Calu3 (cell line): ENCODE results near the gene RNF224. TPM values are rescaled to one million over a fixed set of nuclear protein-coding genes. Genes with fewer than 3 reads are reported as not detected.

ENCODE experiments used
- BruUV-seq: library from RNA; stranded (reverse); fragments of 400-500 nt; replicated peaks from 2 replicates; lab custom pipeline; 2021; lab: Mats Ljungman, UMichigan
- CTCF ChIA-PET: fragments of 300-600 bp; sonication (Branson Sonifier 250); formaldehyde crosslinking; loops from one replicate; lab custom pipeline; 2022; ENCODE audit warnings: antibody characterized with exemption; lab: Charles Lee
- DNase-seq: peaks from one replicate; pipeline ENCODE4 v3.0.0; 2022
- H3K27ac Mint-ChIP-seq: one replicate; pipeline ENCODE4 v1.8.0; 2022; ENCODE audit warnings: mixed read lengths; ENCODE audit not compliant: unreplicated experiment
- H3K27me3 Mint-ChIP-seq: one replicate; pipeline ENCODE4 v1.8.0; 2022; ENCODE audit warnings: mixed read lengths; ENCODE audit not compliant: unreplicated experiment
- H3K36me3 Mint-ChIP-seq: one replicate; pipeline ENCODE4 v1.8.0; 2022; ENCODE audit warnings: mild to moderate bottlenecking, moderate library complexity, mixed read lengths; ENCODE audit not compliant: insufficient read depth, unreplicated experiment
- H3K4me1 Mint-ChIP-seq: one replicate; pipeline ENCODE4 v1.8.0; 2022; ENCODE audit warnings: mild to moderate bottlenecking, low read depth, mixed read lengths; ENCODE audit not compliant: unreplicated experiment
- H3K4me3 Mint-ChIP-seq: one replicate; pipeline ENCODE4 v1.8.0; 2022; ENCODE audit warnings: mild to moderate bottlenecking, low read depth, moderate library complexity, mixed read lengths; ENCODE audit not compliant: unreplicated experiment
- H3K9me3 Mint-ChIP-seq: one replicate; pipeline ENCODE4 v1.8.0; 2022; ENCODE audit warnings: low read depth, mixed read lengths; ENCODE audit not compliant: unreplicated experiment
- intact Hi-C: fragments of 100-400 bp; cut with micrococcal nuclease; formaldehyde crosslinking; loops from one replicate; pipeline ENCODE4 v1.10.0; 2022; ENCODE audit not compliant: unreplicated experiment
- total RNA-seq: library from RNA; stranded (reverse); gene quantifications from 2 replicates; pipeline ENCODE4 v1.2.3, GENCODE V29; 2022
- TF ChIP-seq, protein P1 (sequence below): fragments of 200-600 bp; IDR thresholded peaks from one replicate; pipeline ENCODE4 v1.8.0; 2022; ENCODE audit warnings: antibody characterized with exemption; ENCODE audit not compliant: unreplicated experiment

The RNF224 gene
- total RNA-seq, 1 experiment from 2014 or later, result 1.6 TPM

GRCh38 chr9:137220317-137221094, 6.8 kb upstream of the RNF224 start:
- no peak overlapping the region for H3K27ac Mint-ChIP-seq
- H3K27me3 Mint-ChIP-seq, result no peaks in the 10 kb centered on the region
- intact Hi-C loops, result no loop called here
- no peak for DNase-seq
- TF ChIP-seq, protein P1, sequence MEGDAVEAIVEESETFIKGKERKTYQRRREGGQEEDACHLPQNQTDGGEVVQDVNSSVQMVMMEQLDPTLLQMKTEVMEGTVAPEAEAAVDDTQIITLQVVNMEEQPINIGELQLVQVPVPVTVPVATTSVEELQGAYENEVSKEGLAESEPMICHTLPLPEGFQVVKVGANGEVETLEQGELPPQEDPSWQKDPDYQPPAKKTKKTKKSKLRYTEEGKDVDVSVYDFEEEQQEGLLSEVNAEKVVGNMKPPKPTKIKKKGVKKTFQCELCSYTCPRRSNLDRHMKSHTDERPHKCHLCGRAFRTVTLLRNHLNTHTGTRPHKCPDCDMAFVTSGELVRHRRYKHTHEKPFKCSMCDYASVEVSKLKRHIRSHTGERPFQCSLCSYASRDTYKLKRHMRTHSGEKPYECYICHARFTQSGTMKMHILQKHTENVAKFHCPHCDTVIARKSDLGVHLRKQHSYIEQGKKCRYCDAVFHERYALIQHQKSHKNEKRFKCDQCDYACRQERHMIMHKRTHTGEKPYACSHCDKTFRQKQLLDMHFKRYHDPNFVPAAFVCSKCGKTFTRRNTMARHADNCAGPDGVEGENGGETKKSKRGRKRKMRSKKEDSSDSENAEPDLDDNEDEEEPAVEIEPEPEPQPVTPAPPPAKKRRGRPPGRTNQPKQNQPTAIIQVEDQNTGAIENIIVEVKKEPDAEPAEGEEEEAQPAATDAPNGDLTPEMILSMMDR, result no peak
- BruUV-seq, result no TSS peak
- H3K4me3 Mint-ChIP-seq, result no peak overlapping the region
- CTCF ChIA-PET, result interaction anchor here (0.5 kb wide), 1 partner anchor 84 kb away, joined by 3 read pairs; no protein-coding TSS in a partner anchor
- H3K9me3 Mint-ChIP-seq, result no peaks in the 10 kb centered on the region
- peaks cover 48% of the 10 kb centered on the region for H3K36me3 Mint-ChIP-seq
- H3K4me1 Mint-ChIP-seq, result no peaks in the 10 kb centered on the region

DNA sequence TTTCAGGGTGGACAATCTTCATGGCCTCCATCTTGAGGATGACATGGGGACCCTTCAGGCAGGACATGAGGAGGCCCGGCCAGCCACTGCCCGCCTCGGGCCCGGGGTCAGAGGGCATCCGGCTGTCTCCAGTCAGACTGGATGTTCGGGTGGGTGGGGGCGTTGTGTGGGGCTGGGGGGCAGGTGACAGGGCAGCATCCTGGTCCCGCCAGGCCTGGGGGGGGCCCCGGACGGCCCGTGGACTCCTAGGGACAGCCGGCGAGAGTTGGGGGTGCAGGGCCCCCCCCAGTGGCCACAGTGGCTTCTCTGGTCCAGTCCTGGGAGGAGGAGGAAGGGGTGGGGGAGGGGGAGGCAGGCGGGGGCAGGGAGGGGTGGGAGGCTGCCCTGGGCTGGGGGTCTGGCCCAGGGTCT, 6.2 kb upstream of the RNF224 start:
- DNase-seq, result no peak
- Mint-ChIP-seq H3K27me3 (no peaks in the 10 kb centered on the region), H3K27ac (no peak overlapping the region), H3K4me3 (no peak overlapping the region), H3K9me3 (no peaks in the 10 kb centered on the region), H3K36me3 (peaks cover 48% of the 10 kb centered on the region), H3K4me1 (peaks cover 1% of the 10 kb centered on the region)
- TF ChIP-seq, protein P1, result no peak
- CTCF ChIA-PET, result no interaction called here
- intact Hi-C loops, result no loop called here
- no TSS peak for BruUV-seq

- CTCF ChIA-PET, result interaction anchor here (0.5 kb wide), 1 partner anchor 45 kb away, joined by 3 read pairs; no protein-coding TSS in a partner anchor
- DNase-seq, result no peak
- no peak overlapping the region for H3K27ac Mint-ChIP-seq
- no TSS peak for BruUV-seq
- peaks cover 50% of the 10 kb centered on the region for H3K36me3 Mint-ChIP-seq
- peaks cover 6% of the 10 kb centered on the region for H3K4me1 Mint-ChIP-seq
- TF ChIP-seq, protein P1, result no peak
- intact Hi-C loops, result no loop called here
- no peaks in the 10 kb centered on the region for H3K27me3 Mint-ChIP-seq
- H3K9me3 Mint-ChIP-seq, result no peaks in the 10 kb centered on the region
- H3K4me3 Mint-ChIP-seq, result no peak overlapping the region
These were observed 5.7 kb upstream of the RNF224 start for GRCh38 chr9:137221506-137222111.

GRCh38 chr9:137222190-137223077, 4.9 kb upstream of the RNF224 start, which contains the start of gene RNF208:
TSS of gene RNF208 (minus strand) at chr9:137222240. CDS start at chr9:137221212, 1,028 bp downstream.
- peak within 1 kb of the TSS; percentile 70 for H3K4me3 Mint-ChIP-seq
- peak within 1 kb of the TSS; percentile 69 for H3K27ac Mint-ChIP-seq
- intact Hi-C loops, result no loop called here
- TF ChIP-seq, protein P1, result no peak
- no peak for DNase-seq
- peaks cover 13% of the 10 kb centered on the region for H3K4me1 Mint-ChIP-seq
- CTCF ChIA-PET, result interaction anchor here (0.5 to 1.4 kb wide), 7 partner anchors 8 to 60 kb away, joined by 3 to 5 read pairs (median 3); partner anchors contain the start of gene TPRN
- H3K36me3 Mint-ChIP-seq, result peaks cover 51% of the 10 kb centered on the region
- BruUV-seq, result no TSS peak
- no peaks in the 10 kb centered on the region for H3K27me3 Mint-ChIP-seq
- no peaks in the 10 kb centered on the region for H3K9me3 Mint-ChIP-seq
